ENCODE results near the gene CD84.
"Not testable (repeated sequence)": the region's sequence is repeated elsewhere in the genome, so short reads cannot be mapped to it uniquely, and the experiment has no call there.

Gene CD84

DNA sequence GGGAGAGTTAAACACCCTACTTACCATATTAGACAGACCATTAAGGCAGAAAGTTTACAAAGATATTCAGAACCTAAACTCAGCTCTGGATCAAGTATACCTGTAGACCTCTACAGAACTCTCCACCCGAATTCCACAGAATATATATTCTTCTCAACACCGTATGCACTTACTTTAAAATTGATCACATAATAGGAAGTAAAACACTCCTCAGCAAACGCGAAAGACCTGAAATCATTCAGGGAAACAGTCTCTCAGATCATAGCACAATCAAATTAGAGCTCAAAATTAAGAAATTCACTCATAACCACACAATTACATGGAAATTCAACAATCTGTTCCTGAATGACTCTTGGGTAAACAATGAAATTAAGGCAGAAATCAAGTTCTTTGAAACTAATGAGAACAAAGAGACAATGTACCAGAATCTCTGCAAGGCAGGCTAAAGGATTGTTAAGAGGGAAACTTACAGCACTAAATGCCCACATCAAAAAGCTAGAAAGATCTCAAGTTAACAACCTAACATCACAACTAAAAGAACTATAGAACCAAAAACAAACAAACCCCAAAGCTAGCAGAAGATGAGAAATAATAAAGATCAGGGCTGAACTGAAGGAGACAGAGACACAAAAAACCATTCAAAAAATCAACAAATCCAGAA is 19.1 kb downstream of the CD84 start:
- no peak for DNase-seq (ENCODE audit: low read depth)
- no peak for TF ChIP-seq CTCF (conservative IDR thresholded peaks at IDR 0.05; ENCODE audit: low read depth, low read length)
- H3K4me3 ChIP-seq (ENCODE audit: low read depth, low read length) = no peak overlapping the region

DNA sequence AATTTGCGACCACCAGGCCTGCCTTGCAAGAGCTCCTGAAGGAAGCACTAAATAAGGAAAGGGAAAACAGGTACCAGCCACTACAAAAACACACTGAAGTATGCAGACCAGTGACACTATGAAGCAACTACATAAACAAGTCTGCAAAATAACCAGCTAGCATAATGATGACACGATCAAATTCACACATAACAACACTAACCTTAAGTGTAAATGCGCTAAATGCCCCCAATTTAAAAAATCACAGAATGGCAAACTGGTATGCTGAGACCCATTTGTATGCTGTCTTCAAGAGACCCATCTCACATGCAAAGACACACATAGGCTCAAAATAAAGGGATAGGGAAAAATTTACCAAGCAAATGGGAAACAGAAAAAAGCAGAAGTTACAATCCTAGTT is 19.9 kb downstream of the CD84 start:
- DNase-seq (ENCODE audit: low read depth); H3K4me3 ChIP-seq (ENCODE audit: low read depth, low read length): not testable (repeated sequence)

DNA sequence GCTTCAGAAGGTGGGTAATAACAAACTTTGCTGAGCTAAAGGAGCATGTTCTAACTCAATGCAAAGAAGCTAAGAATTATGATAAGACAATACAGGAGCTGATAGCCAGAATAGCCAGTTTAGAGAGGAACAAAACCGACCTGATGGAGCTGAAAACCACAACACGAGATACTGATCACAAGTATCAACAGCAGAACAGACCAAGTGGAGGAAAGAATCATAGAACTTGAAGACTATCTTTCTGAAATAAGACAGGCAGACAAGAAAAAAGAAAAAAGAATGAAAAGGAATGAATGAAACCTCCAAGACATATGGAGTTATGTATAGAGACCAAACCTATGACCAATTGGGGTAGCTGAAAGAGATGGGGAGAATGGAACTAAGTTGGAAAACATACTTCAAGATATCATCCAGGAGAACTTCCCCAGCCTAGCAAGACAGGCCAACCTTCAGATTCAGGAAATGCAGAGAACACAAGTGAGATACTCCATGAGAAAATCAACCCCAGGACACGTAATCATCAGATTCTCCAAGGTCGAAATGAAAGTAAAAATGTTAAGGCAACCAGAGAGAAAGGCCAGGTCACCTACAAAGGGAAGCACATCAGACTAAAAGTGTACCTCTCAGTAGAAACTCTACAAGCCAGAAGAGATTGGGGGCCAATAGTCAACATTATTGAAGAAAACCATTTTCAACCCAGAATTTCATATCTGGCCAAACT is 20.5 kb downstream of the CD84 start:
- DNase-seq (ENCODE audit: low read depth) = no peak
- no peak for TF ChIP-seq CTCF (conservative IDR thresholded peaks at IDR 0.05; ENCODE audit: low read depth, low read length)
- H3K4me3 ChIP-seq (ENCODE audit: low read depth, low read length) = no peak overlapping the region

GRCh38 chr1:160553778-160554177 is 25.5 kb downstream of the CD84 start:
- TF ChIP-seq CTCF (conservative IDR thresholded peaks at IDR 0.05; ENCODE audit: low read depth, low read length) = no peak
- no peak overlapping the region for H3K4me3 ChIP-seq (ENCODE audit: low read depth, low read length)

GRCh38 chr1:160552425-160552824 is 26.9 kb downstream of the CD84 start:
- H3K4me3 ChIP-seq (ENCODE audit: low read depth, low read length) = no peak overlapping the region
- TF ChIP-seq CTCF (conservative IDR thresholded peaks at IDR 0.05; ENCODE audit: low read depth, low read length) = no peak
- no peak for DNase-seq (ENCODE audit: low read depth)

More at GRCh38 chr1:160553778-160554177, 25.5 kb downstream of the CD84 start:
- DNase-seq (ENCODE audit: low read depth) = no peak

GRCh38 chr1:160550572-160551034 is 28.7 kb downstream of the CD84 start:
- TF ChIP-seq CTCF (conservative IDR thresholded peaks at IDR 0.05; ENCODE audit: low read depth, low read length) = no peak
- no peak overlapping the region for H3K4me3 ChIP-seq (ENCODE audit: low read depth, low read length)
- no peak for DNase-seq (ENCODE audit: low read depth)

DNA sequence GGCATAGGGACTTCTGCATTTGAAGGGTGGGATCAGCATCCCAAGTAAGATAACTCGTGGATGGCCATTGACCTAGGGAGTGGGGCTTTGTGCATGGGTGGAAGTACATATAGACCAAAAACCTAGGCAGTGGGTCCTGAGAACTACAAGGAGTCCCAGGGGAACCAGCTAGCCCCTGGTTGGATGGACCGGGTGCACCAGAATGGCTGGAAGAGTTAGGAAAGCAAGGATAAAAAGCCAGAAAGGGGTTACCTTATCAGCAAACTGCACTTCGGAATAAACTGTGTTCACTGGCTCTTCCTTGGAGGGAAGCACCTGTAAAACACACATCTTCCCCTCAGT is 29.7 kb downstream of the CD84 start:
- H3K4me3 ChIP-seq (ENCODE audit: low read depth, low read length) = no peak overlapping the region
- no peak for TF ChIP-seq CTCF (conservative IDR thresholded peaks at IDR 0.05; ENCODE audit: low read depth, low read length)
- DNase-seq (ENCODE audit: low read depth) = no peak

Measured in choroid plexus epithelial cell (primary cell).